ENCODE measurements around the gene FOXL2NB. TPM values are rescaled to one million over a fixed set of nuclear protein-coding genes. Genes with fewer than 3 reads are reported as not detected.
"Not testable (repeated sequence)": the region's sequence is repeated elsewhere in the genome, so short reads cannot be mapped to it uniquely, and the experiment has no call there.

FOXL2NB gene
- total RNA-seq, 2 experiments from 2014 or later, result not detected

- no peak for DNase-seq
- H3K36me3 Mint-ChIP-seq (ENCODE audit: low read depth), result no peaks in the 10 kb centered on the region
- peaks cover 5% of the 10 kb centered on the region for H3K4me1 Mint-ChIP-seq
- H3K9me3 Mint-ChIP-seq, result no peaks in the 10 kb centered on the region
- CTCF ChIA-PET, result interaction anchor here (0.7 to 3.5 kb wide), 44 partner anchors 9 to 849 kb away, joined by 3 to 47 read pairs (median 5); partner anchors contain the start of genes CEP70, ESYT3 and PIK3CB
- peak overlapping the region; percentile 74 for H3K4me3 Mint-ChIP-seq
- POLR2A ChIA-PET, result interaction anchor here (1.6 kb wide), 1 partner anchor 321 kb away, joined by 6 read pairs; the partner anchor contains the start of gene CEP70
- H3K27me3 Mint-ChIP-seq, result peaks cover 11% of the 10 kb centered on the region
- H3K27ac Mint-ChIP-seq, result no peak overlapping the region
These were observed 32.0 kb upstream of the FOXL2NB start for GRCh38 chr3:138914870-138915502.

- Mint-ChIP-seq H3K9me3 (no peaks in the 10 kb centered on the region), H3K27me3 (peaks cover 11% of the 10 kb centered on the region), H3K36me3 (ENCODE audit: low read depth) (no peaks in the 10 kb centered on the region), H3K4me3 (peak overlapping the region; percentile 74), H3K27ac (peak overlapping the region; percentile 76), H3K4me1 (peaks cover 5% of the 10 kb centered on the region)
- ChIA-PET CTCF (interaction anchor here (0.5 to 3.5 kb wide), 62 partner anchors 9 to 850 kb away, joined by 3 to 47 read pairs (median 4); partner anchors contain the start of genes CEP70, ESYT3, FAIM and FOXL2), POLR2A (interaction anchor here (1.6 kb wide), 1 partner anchor 321 kb away, joined by 6 read pairs; the partner anchor contains the start of gene CEP70)
- peak; percentile 79 for DNase-seq
These were observed 31.2 kb upstream of the FOXL2NB start for GRCh38 chr3:138915503-138916498.

- Mint-ChIP-seq H3K4me1 (peaks cover 5% of the 10 kb centered on the region), H3K9me3 (no peaks in the 10 kb centered on the region), H3K36me3 (ENCODE audit: low read depth) (no peaks in the 10 kb centered on the region), H3K27me3 (peaks cover 11% of the 10 kb centered on the region), H3K27ac (no peak overlapping the region), H3K4me3 (no peak overlapping the region)
- POLR2A ChIA-PET, result no interaction called here
- DNase-seq, result no peak
- CTCF ChIA-PET, result interaction anchor here (0.6 to 3.5 kb wide), 15 partner anchors 8 to 457 kb away, joined by 3 to 47 read pairs (median 8); partner anchors contain the start of gene CEP70
These were observed 30.2 kb upstream of the FOXL2NB start for GRCh38 chr3:138916824-138917223.

- POLR2A ChIA-PET, result no interaction called here
- DNase-seq, result no peak
- CTCF ChIA-PET, result interaction anchor here (0.9 to 1.8 kb wide), 3 partner anchors 17 to 424 kb away, joined by 5 to 7 read pairs (median 6); partner anchors contain the start of gene CEP70
- H3K27ac Mint-ChIP-seq, result no peak overlapping the region
- H3K4me1 Mint-ChIP-seq, result peaks cover 5% of the 10 kb centered on the region
- no peaks in the 10 kb centered on the region for H3K36me3 Mint-ChIP-seq (ENCODE audit: low read depth)
- H3K4me3 Mint-ChIP-seq, result no peak overlapping the region
- H3K27me3 Mint-ChIP-seq, result peaks cover 8% of the 10 kb centered on the region
- no peaks in the 10 kb centered on the region for H3K9me3 Mint-ChIP-seq
These were observed 27.7 kb upstream of the FOXL2NB start for GRCh38 chr3:138919325-138919724.

GRCh38 chr3:138921316-138922292, 25.4 kb upstream of the FOXL2NB start:
- ChIA-PET CTCF (interaction anchor here (0.6 to 5.0 kb wide), 6 partner anchors 12 to 504 kb away, joined by 3 to 39 read pairs (median 4); partner anchors contain the start of gene CEP70), POLR2A (no interaction called here)
- Mint-ChIP-seq H3K36me3 (ENCODE audit: low read depth) (no peaks in the 10 kb centered on the region), H3K27ac (no peak overlapping the region), H3K9me3 (no peaks in the 10 kb centered on the region), H3K4me1 (no peaks in the 10 kb centered on the region), H3K27me3 (peaks cover 11% of the 10 kb centered on the region), H3K4me3 (no peak overlapping the region)
- DNase-seq, result no peak

GRCh38 chr3:138922400-138922799, 24.6 kb upstream of the FOXL2NB start:
- DNase-seq; H3K27me3 Mint-ChIP-seq; H3K9me3 Mint-ChIP-seq; H3K4me1 Mint-ChIP-seq; H3K4me3 Mint-ChIP-seq; H3K27ac Mint-ChIP-seq; POLR2A ChIA-PET; H3K36me3 Mint-ChIP-seq (ENCODE audit: low read depth): not testable (repeated sequence)
- CTCF ChIA-PET, result interaction anchor here (0.6 to 5.0 kb wide), 7 partner anchors 11 to 505 kb away, joined by 3 to 39 read pairs (median 6); partner anchors contain the start of gene CEP70

GRCh38 chr3:138923531-138923994, 23.5 kb upstream of the FOXL2NB start:
- POLR2A ChIA-PET, result interaction anchor here (0.7 kb wide), 1 partner anchor 506 kb away, joined by 5 read pairs; no protein-coding TSS in a partner anchor
- H3K9me3 Mint-ChIP-seq, result no peaks in the 10 kb centered on the region

GRCh38 chr3:138928727-138929372, 18.2 kb upstream of the FOXL2NB start:
- H3K4me3 Mint-ChIP-seq, result no peak overlapping the region
- H3K27me3 Mint-ChIP-seq, result peaks cover 18% of the 10 kb centered on the region
- no peaks in the 10 kb centered on the region for H3K36me3 Mint-ChIP-seq (ENCODE audit: low read depth)
- H3K9me3 Mint-ChIP-seq, result no peaks in the 10 kb centered on the region
- no peak overlapping the region for H3K27ac Mint-ChIP-seq
- ChIA-PET POLR2A (no interaction called here), CTCF (interaction anchor here (1.0 to 1.1 kb wide), 2 partner anchors 13 to 594 kb away, joined by 3 read pairs; no protein-coding TSS in a partner anchor)
- H3K4me1 Mint-ChIP-seq, result no peaks in the 10 kb centered on the region
- DNase-seq, result no peak

More at GRCh38 chr3:138923531-138923994, 23.5 kb upstream of the FOXL2NB start:
- H3K36me3 Mint-ChIP-seq (ENCODE audit: low read depth), result no peaks in the 10 kb centered on the region
- DNase-seq, result peak; percentile 90
- no peak overlapping the region for H3K27ac Mint-ChIP-seq
- CTCF ChIA-PET, result interaction anchor here (0.5 to 5.0 kb wide), 19 partner anchors 8 to 506 kb away, joined by 3 to 39 read pairs (median 4); partner anchors contain the start of gene CEP70
- no peak overlapping the region for H3K4me3 Mint-ChIP-seq
- H3K4me1 Mint-ChIP-seq, result no peaks in the 10 kb centered on the region
- H3K27me3 Mint-ChIP-seq, result peaks cover 3% of the 10 kb centered on the region

GRCh38 chr3:138933068-138933668, 13.8 kb upstream of the FOXL2NB start:
- no peak overlapping the region for H3K4me3 Mint-ChIP-seq
- H3K27me3 Mint-ChIP-seq, result peaks cover 53% of the 10 kb centered on the region
- no peaks in the 10 kb centered on the region for H3K36me3 Mint-ChIP-seq (ENCODE audit: low read depth)
- no peak for DNase-seq
- ChIA-PET POLR2A (no interaction called here), CTCF (interaction anchor here (1.0 to 7.1 kb wide), 4 partner anchors 10 to 75 kb away, joined by 3 to 39 read pairs (median 8); no protein-coding TSS in a partner anchor)
- H3K9me3 Mint-ChIP-seq, result no peaks in the 10 kb centered on the region
- no peak overlapping the region for H3K27ac Mint-ChIP-seq
- H3K4me1 Mint-ChIP-seq, result peaks cover 15% of the 10 kb centered on the region

- Mint-ChIP-seq H3K27me3 (peaks cover 62% of the 10 kb centered on the region), H3K27ac (no peak overlapping the region), H3K4me3 (no peak overlapping the region), H3K9me3 (no peaks in the 10 kb centered on the region), H3K4me1 (peaks cover 20% of the 10 kb centered on the region), H3K36me3 (ENCODE audit: low read depth) (no peaks in the 10 kb centered on the region)
- no peak for DNase-seq
- ChIA-PET CTCF (interaction anchor here (1.3 to 7.1 kb wide), 4 partner anchors 11 to 396 kb away, joined by 3 to 39 read pairs (median 7); no protein-coding TSS in a partner anchor), POLR2A (no interaction called here)
These were observed 12.9 kb upstream of the FOXL2NB start for GRCh38 chr3:138933981-138934691.
